Activated B cell treated with CpG ODN at 0.5 μM for 24 hours (primary cell): ENCODE measurements around the gene TIMM17B. TPM values are rescaled to one million over a fixed set of nuclear protein-coding genes. Genes with fewer than 3 reads are reported as not detected.

ENCODE experiments used
- ATAC-seq: fragments of 200-7000 bp; cut with Tn5 transposase; one replicate; pipeline ENCODE4 v1.10.0; 2021; ENCODE audit warnings: low read depth, mild to moderate bottlenecking, moderate library complexity
- CTCF ChIA-PET: fragments of 350-600 bp; sonication (Branson Sonifier 250); formaldehyde crosslinking; loops from one replicate; lab custom pipeline; 2021; ENCODE audit warnings: antibody characterized with exemption; lab: Charles Lee
- POLR2A ChIA-PET: fragments of 350-600 bp; sonication (Branson Sonifier 250); formaldehyde crosslinking; loops from one replicate; lab custom pipeline; 2021; ENCODE audit warnings: antibody characterized with exemption; lab: Charles Lee
- DNase-seq: peaks from one replicate; pipeline ENCODE4 v3.0.0; 2022
- H3K27ac Mint-ChIP-seq: one replicate; pipeline ENCODE4 v1.8.0; 2020; ENCODE audit warnings: mixed read lengths
- H3K27me3 Mint-ChIP-seq: one replicate; pipeline ENCODE4 v1.8.0; 2021; ENCODE audit warnings: mixed read lengths
- H3K36me3 Mint-ChIP-seq: one replicate; pipeline ENCODE4 v1.8.0; 2021; ENCODE audit warnings: low read depth, mixed read lengths
- H3K4me1 Mint-ChIP-seq: one replicate; pipeline ENCODE4 v1.8.0; 2021; ENCODE audit warnings: mixed read lengths
- H3K4me3 Mint-ChIP-seq: one replicate; pipeline ENCODE4 v1.8.0; 2020; ENCODE audit warnings: mild to moderate bottlenecking, mixed read lengths
- H3K9me3 Mint-ChIP-seq: one replicate; pipeline ENCODE4 v1.8.0; 2020; ENCODE audit warnings: mixed read lengths
- intact Hi-C: fragments of 100-400 bp; cut with micrococcal nuclease; formaldehyde crosslinking; loops from one replicate; pipeline ENCODE4 v1.15.1; 2024
- total RNA-seq: library from RNA; stranded (reverse); gene quantifications from 2 replicates; pipeline ENCODE4 v1.2.3, GENCODE V29; 2022
- TF ChIP-seq, protein P1 (sequence below): fragments of 200-600 bp; IDR thresholded peaks from one replicate; pipeline ENCODE4 v1.8.0; 2022; ENCODE audit warnings: antibody characterized with exemption, mild to moderate bottlenecking

The TIMM17B gene
- total RNA-seq, 1 donor from 2014 or later, result 47.8 TPM

DNA sequence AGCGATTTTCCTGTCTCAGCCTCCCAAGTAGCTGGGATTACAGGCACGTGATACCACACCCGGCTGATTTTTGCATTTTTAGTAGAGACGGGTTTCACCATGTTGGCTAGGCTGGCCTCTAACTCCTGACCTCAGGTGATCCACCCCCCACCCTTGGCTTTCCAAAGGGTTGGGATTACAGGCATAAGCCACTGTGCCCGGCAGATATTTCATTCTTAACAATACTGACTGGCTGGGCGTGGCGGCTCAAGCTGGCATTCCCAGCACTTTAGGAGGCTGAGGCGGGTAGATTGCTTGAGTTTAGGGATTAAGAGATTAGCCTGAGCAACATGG, 1.5 kb upstream of the TIMM17B start:
- no peaks in the 10 kb centered on the region for H3K27me3 Mint-ChIP-seq
- CTCF ChIA-PET, result no interaction called here
- H3K9me3 Mint-ChIP-seq, result no peaks in the 10 kb centered on the region
- peaks cover 29% of the 10 kb centered on the region for H3K4me1 Mint-ChIP-seq
- TF ChIP-seq, protein P1, sequence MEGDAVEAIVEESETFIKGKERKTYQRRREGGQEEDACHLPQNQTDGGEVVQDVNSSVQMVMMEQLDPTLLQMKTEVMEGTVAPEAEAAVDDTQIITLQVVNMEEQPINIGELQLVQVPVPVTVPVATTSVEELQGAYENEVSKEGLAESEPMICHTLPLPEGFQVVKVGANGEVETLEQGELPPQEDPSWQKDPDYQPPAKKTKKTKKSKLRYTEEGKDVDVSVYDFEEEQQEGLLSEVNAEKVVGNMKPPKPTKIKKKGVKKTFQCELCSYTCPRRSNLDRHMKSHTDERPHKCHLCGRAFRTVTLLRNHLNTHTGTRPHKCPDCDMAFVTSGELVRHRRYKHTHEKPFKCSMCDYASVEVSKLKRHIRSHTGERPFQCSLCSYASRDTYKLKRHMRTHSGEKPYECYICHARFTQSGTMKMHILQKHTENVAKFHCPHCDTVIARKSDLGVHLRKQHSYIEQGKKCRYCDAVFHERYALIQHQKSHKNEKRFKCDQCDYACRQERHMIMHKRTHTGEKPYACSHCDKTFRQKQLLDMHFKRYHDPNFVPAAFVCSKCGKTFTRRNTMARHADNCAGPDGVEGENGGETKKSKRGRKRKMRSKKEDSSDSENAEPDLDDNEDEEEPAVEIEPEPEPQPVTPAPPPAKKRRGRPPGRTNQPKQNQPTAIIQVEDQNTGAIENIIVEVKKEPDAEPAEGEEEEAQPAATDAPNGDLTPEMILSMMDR, result no peak
- H3K4me3 Mint-ChIP-seq, result no peak overlapping the region
- H3K36me3 Mint-ChIP-seq, result peaks cover 51% of the 10 kb centered on the region
- DNase-seq, result no peak
- peak overlapping the region; percentile 18 for H3K27ac Mint-ChIP-seq
- no peak for ATAC-seq
- POLR2A ChIA-PET, result interaction anchor here (0.7 to 3.7 kb wide), 3 partner anchors 40 to 251 kb away, joined by 3 to 65 read pairs (median 4); no protein-coding TSS in a partner anchor
- intact Hi-C loops, result no loop called here

- POLR2A ChIA-PET, result interaction anchor here (0.6 to 3.7 kb wide), 20 partner anchors 11 to 1679 kb away, joined by 3 to 65 read pairs (median 6); partner anchors contain the start of genes CDK16, GRIPAP1, HDAC6 and OTUD5
Measured at GRCh38 chrX:48897157-48897624, 377 bp downstream of the TIMM17B start.

GRCh38 chrX:48896611-48897011, 957 bp downstream of the TIMM17B start:
- peaks cover 36% of the 10 kb centered on the region for H3K36me3 Mint-ChIP-seq
- POLR2A ChIA-PET, result interaction anchor here (0.6 to 3.7 kb wide), 9 partner anchors 15 to 212 kb away, joined by 3 to 65 read pairs (median 11); partner anchors contain the start of genes GRIPAP1, OTUD5 and SLC35A2
- H3K27ac Mint-ChIP-seq, result peak overlapping the region; percentile 97
- intact Hi-C loops, result loop anchor here (1.0 to 2.0 kb wide), 8 partner anchors 15 to 160 kb away; partner anchors contain the start of genes GRIPAP1, PIM2, SLC35A2 and TFE3
- ATAC-seq (no peak), DNase-seq (no peak)
- peak overlapping the region; percentile 94 for H3K4me3 Mint-ChIP-seq
- H3K9me3 Mint-ChIP-seq, result no peaks in the 10 kb centered on the region
- TF ChIP-seq, protein P1, result no peak
- peaks cover 33% of the 10 kb centered on the region for H3K4me1 Mint-ChIP-seq
- H3K27me3 Mint-ChIP-seq, result no peaks in the 10 kb centered on the region
- CTCF ChIA-PET, result interaction anchor here (1.0 kb wide), 1 partner anchor 49 kb away, joined by 3 read pairs; no protein-coding TSS in a partner anchor

More at GRCh38 chrX:48897157-48897624, 377 bp downstream of the TIMM17B start:
- ATAC-seq (peak; percentile 3), DNase-seq (no peak)
- Mint-ChIP-seq H3K4me1 (peaks cover 29% of the 10 kb centered on the region), H3K27ac (peak overlapping the region; percentile 97), H3K9me3 (no peaks in the 10 kb centered on the region), H3K36me3 (peaks cover 41% of the 10 kb centered on the region), H3K27me3 (no peaks in the 10 kb centered on the region), H3K4me3 (peak overlapping the region; percentile 94)
- TF ChIP-seq, protein P1, result no peak
- intact Hi-C loops, result loop anchor here (1.0 to 2.0 kb wide), 8 partner anchors 14 to 160 kb away; partner anchors contain the start of genes GRIPAP1, PIM2, SLC35A2 and TFE3
- CTCF ChIA-PET, result interaction anchor here (1.0 to 1.3 kb wide), 2 partner anchors 40 to 49 kb away, joined by 3 to 8 read pairs; no protein-coding TSS in a partner anchor

- no peak for ATAC-seq
- H3K9me3 Mint-ChIP-seq, result no peaks in the 10 kb centered on the region
- ChIA-PET CTCF (no interaction called here), POLR2A (interaction anchor here (0.7 kb wide), 1 partner anchor 44 kb away, joined by 3 read pairs; no protein-coding TSS in a partner anchor)
- no peak for DNase-seq
- no peak overlapping the region for H3K4me3 Mint-ChIP-seq
- intact Hi-C loops, result loop anchor here (5.0 kb wide), 2 partner anchors 207 to 248 kb away; no protein-coding TSS in a partner anchor
- peaks cover 41% of the 10 kb centered on the region for H3K4me1 Mint-ChIP-seq
- H3K27me3 Mint-ChIP-seq, result no peaks in the 10 kb centered on the region
- H3K27ac Mint-ChIP-seq, result no peak overlapping the region
- TF ChIP-seq, protein P1, result no peak
- peaks cover 28% of the 10 kb centered on the region for H3K36me3 Mint-ChIP-seq
Measured at GRCh38 chrX:48894891-48895290, 2.7 kb downstream of the TIMM17B start.
